ENCODE measurements around the gene GNG7.

The GNG7 gene

DNA sequence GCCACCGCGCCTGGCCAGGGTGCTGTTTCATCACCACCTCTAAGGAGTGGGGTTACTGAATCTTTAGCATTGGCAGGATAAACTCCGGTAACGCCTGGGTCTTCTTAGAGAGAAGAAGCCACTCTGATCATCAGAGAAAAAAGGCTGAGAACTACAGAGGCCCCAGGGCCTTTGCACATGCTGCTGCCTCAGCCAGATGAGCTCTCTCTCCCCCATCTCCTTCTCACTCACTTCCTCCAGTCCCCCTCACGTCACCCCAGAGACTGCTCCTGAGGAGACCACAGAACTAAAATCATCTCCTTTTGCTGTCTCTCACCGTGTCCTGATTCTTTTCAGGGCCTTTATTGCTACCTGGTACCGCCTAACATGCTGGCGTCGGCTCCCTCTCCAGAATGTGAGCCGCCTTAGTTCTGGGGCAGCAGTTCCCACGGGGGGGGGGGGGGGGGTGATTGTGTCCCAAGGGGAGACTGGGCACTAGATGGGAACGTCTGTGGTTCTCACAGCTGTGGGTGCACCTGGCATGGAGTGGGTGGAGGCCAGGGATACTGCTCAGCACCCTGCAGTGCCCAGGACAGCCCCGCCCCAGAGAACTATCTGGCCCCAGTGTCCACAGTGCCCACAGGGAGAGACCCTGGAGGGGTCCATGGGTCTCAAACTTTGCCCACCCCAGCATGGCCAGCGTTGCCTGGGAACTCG is 23.8 kb upstream of the GNG7 start:
- H3K27me3 ChIP-seq (ENCODE audit: control insufficient read depth, insufficient read depth, low read length), result no peaks in the 10 kb centered on the region; the same call in 1 of the 2 replicates
- H3K36me3 ChIP-seq (ENCODE audit: control insufficient read depth, insufficient read depth, low read length), result no peaks in the 10 kb centered on the region
- H3K9me3 ChIP-seq (ENCODE audit: control insufficient read depth, insufficient read depth, low read length), result no peaks in the 10 kb centered on the region
- H3K27ac ChIP-seq (ENCODE audit: low read depth, low read length), result no peak overlapping the region
- no peak overlapping the region for H3K4me3 ChIP-seq (ENCODE audit: low read depth, low read length)
- H3K9ac ChIP-seq (ENCODE audit: low read depth, low read length), result no peak overlapping the region
- no peaks in the 10 kb centered on the region for H3K4me1 ChIP-seq (ENCODE audit: control insufficient read depth, insufficient read depth, low read length)

DNA sequence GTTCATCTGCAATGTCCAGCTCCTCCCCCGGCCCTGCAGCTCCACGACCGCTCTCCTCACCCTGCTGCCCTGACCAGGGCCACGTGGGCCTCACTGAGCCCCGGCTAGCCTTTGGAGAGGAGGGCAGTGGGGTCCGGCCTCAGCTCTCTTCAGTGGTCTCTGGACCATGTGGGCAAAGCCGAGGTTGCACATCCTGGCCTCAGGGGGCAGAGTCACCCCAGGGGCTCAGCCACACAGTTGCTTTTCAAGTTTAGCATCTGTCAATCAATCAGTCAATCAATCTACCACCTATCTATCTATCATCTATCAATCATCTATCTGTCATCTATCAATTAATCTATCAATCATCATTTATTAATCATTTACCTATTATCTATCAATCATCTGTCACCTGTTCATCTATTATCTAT is 21.7 kb upstream of the GNG7 start:
- no peaks in the 10 kb centered on the region for H3K36me3 ChIP-seq (ENCODE audit: control insufficient read depth, insufficient read depth, low read length)
- no peak overlapping the region for H3K27ac ChIP-seq (ENCODE audit: low read depth, low read length)
- H3K9me3 ChIP-seq (ENCODE audit: control insufficient read depth, insufficient read depth, low read length), result no peaks in the 10 kb centered on the region
- H3K4me3 ChIP-seq (ENCODE audit: low read depth, low read length), result no peak overlapping the region
- no peaks in the 10 kb centered on the region; the same call in 1 of the 2 replicates for H3K27me3 ChIP-seq (ENCODE audit: control insufficient read depth, insufficient read depth, low read length)
- 0 out of 2 replicates have a peak, but pooled peaks cover 3% of the 10 kb centered on the region for H3K4me1 ChIP-seq (ENCODE audit: control insufficient read depth, insufficient read depth, low read length)
- H3K9ac ChIP-seq (ENCODE audit: low read depth, low read length), result no peak overlapping the region

DNA sequence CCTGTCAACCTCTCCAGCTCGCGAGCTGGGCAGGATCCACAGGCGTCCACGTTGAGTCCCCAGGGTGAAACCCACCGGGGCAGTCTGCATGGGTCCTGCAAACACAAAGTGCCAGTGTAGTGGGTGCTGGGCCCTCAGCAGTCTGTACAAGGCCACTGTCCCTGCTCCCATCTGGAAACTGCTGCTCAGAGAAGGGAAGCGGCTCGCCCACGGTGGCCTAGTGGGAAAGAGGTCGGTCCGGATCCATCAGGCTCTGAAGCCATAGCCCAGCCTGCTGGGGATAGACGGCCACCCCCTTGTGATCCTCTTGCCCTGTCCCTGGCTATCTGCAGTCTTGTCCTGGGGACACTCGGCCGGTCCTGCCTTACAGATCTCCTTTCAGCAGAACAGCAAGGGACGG is 21.3 kb upstream of the GNG7 start:
- Histone ChIP-seq H3K27me3 (ENCODE audit: control insufficient read depth, insufficient read depth, low read length) (no peaks in the 10 kb centered on the region; the same call in 1 of the 2 replicates), H3K4me1 (ENCODE audit: control insufficient read depth, insufficient read depth, low read length) (0 out of 2 replicates have a peak, but pooled peaks cover 3% of the 10 kb centered on the region), H3K9me3 (ENCODE audit: control insufficient read depth, insufficient read depth, low read length) (no peaks in the 10 kb centered on the region), H3K9ac (ENCODE audit: low read depth, low read length) (no peak overlapping the region), H3K4me3 (ENCODE audit: low read depth, low read length) (no peak overlapping the region), H3K36me3 (ENCODE audit: control insufficient read depth, insufficient read depth, low read length) (no peaks in the 10 kb centered on the region), H3K27ac (ENCODE audit: low read depth, low read length) (no peak overlapping the region)

DNA sequence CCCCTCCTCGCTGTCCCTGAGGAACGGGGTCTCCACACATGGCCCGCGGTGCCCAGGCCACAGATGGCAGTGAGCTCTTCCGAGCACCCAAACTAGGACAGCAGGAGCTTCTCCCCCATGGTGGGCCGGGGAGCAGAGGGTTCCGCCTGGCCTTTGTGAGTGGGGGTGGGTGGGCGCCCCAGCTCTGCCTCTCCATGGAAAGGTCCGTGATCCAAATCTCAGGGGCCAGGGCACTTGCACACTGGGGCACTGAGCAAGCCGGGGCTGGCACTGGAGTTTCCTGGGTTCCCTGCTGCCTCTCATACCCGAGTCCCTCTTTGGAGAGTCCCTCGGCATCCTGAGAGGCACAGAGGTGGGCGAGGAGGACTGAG is 20.8 kb upstream of the GNG7 start:
- Histone ChIP-seq H3K4me3 (ENCODE audit: low read depth, low read length) (no peak overlapping the region), H3K9me3 (ENCODE audit: control insufficient read depth, insufficient read depth, low read length) (no peaks in the 10 kb centered on the region), H3K27me3 (ENCODE audit: control insufficient read depth, insufficient read depth, low read length) (no peaks in the 10 kb centered on the region; the same call in 1 of the 2 replicates), H3K36me3 (ENCODE audit: control insufficient read depth, insufficient read depth, low read length) (no peaks in the 10 kb centered on the region), H3K9ac (ENCODE audit: low read depth, low read length) (no peak overlapping the region), H3K4me1 (ENCODE audit: control insufficient read depth, insufficient read depth, low read length) (0 out of 2 replicates have a peak, but pooled peaks cover 3% of the 10 kb centered on the region), H3K27ac (ENCODE audit: low read depth, low read length) (no peak overlapping the region)

DNA sequence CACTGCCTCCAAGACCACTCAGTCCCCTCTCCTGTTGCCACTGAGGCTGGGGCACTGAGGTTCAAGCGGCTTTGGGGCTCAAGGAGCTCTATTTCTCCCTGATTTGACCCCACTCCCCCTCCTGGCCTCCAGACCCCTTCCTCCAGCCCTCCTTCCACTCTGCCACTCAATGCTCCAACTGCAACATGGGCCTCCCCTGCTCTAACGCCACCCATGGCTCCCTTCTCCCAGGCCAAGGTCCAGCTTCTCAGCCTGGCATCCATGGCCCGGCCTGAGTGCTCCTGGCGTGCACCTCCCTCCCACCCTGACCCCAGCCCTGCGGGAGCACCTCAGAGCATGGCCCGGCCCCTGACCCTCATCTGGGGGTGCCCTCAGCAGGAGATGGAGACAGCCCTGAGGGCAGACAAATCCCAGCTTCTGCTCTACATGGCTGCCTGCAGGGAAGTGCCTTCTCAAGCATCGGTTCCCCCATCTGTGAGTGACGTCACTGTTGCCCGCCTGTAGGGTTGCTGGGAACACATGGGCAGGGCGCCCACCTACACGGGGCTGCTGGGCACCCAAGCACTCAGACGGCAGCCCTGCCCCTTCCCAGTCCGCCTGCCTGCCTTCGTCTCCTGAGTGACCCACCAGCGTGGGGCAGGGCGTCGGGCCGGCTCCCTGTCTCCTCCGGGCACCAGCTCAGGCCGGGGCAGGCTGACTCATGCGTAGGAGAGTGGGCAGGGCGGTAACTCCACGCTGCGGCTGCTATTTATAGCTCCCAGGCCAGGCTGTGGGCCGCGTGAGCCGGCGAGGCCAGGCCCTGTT is 20.2 kb upstream of the GNG7 start:
- Histone ChIP-seq H3K9ac (ENCODE audit: low read depth, low read length) (no peak overlapping the region), H3K9me3 (ENCODE audit: control insufficient read depth, insufficient read depth, low read length) (no peaks in the 10 kb centered on the region), H3K27ac (ENCODE audit: low read depth, low read length) (no peak overlapping the region), H3K27me3 (ENCODE audit: control insufficient read depth, insufficient read depth, low read length) (no peaks in the 10 kb centered on the region; the same call in 1 of the 2 replicates), H3K4me1 (ENCODE audit: control insufficient read depth, insufficient read depth, low read length) (0 out of 2 replicates have a peak, but pooled peaks cover 3% of the 10 kb centered on the region), H3K4me3 (ENCODE audit: low read depth, low read length) (no peak overlapping the region; the same call in 1 of the 2 replicates), H3K36me3 (ENCODE audit: control insufficient read depth, insufficient read depth, low read length) (no peaks in the 10 kb centered on the region)

DNA sequence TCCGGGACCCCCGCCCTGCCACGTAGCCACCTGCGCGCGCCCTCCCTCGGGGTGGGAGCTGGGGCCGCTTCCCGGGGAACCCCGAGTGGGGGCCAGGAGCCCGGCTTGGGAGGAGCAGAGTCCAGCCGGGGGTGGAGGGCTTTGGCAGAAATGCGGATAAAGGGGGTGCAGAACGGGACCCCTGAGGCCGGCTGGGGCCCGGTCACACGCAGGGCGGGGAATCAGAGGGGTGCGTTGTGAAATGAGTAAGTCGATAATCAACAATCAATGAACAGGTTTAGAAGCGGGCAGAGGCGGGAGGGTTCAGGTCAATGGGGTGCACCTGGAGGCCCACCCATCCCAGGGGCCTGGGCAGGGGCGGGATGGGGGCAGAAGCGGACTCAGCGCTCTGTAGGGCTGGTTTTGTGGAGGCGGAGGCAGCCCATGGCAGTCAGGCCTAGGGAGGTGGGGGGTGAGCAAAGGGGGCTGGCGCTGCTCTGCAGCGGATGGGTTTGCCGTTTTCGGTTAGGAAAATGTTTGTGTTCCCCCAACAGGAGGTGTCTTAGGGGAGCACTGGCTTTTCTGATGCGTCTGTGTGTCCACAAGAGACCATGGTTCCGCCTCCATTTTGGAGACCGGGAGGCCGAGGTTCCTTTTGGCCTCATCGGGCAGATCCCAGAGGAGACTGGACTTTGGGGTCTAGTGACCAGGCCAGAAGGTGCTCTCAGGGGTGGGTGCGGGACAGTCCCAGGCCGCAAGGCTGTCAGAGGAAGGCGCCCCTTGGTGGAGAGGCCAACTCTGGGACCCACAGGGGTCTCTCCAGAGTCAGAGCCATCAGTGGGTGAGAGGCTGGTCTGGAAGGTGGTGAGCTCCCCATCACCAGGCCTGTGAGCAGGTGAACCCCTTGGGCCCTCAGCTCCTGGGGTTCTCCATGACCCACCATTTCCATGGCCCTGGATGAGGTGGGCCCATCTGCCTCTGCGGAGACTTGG is 19.4 kb upstream of the GNG7 start:
- Histone ChIP-seq H3K36me3 (ENCODE audit: control insufficient read depth, insufficient read depth, low read length) (no peaks in the 10 kb centered on the region), H3K27ac (ENCODE audit: low read depth, low read length) (no peak overlapping the region), H3K4me3 (ENCODE audit: low read depth, low read length) (peak overlapping the region; percentile 60), H3K9ac (ENCODE audit: low read depth, low read length) (no peak overlapping the region), H3K27me3 (ENCODE audit: control insufficient read depth, insufficient read depth, low read length) (no peaks in the 10 kb centered on the region; the same call in 1 of the 2 replicates), H3K4me1 (ENCODE audit: control insufficient read depth, insufficient read depth, low read length) (0 out of 2 replicates have a peak, but pooled peaks cover 3% of the 10 kb centered on the region), H3K9me3 (ENCODE audit: control insufficient read depth, insufficient read depth, low read length) (no peaks in the 10 kb centered on the region)

DNA sequence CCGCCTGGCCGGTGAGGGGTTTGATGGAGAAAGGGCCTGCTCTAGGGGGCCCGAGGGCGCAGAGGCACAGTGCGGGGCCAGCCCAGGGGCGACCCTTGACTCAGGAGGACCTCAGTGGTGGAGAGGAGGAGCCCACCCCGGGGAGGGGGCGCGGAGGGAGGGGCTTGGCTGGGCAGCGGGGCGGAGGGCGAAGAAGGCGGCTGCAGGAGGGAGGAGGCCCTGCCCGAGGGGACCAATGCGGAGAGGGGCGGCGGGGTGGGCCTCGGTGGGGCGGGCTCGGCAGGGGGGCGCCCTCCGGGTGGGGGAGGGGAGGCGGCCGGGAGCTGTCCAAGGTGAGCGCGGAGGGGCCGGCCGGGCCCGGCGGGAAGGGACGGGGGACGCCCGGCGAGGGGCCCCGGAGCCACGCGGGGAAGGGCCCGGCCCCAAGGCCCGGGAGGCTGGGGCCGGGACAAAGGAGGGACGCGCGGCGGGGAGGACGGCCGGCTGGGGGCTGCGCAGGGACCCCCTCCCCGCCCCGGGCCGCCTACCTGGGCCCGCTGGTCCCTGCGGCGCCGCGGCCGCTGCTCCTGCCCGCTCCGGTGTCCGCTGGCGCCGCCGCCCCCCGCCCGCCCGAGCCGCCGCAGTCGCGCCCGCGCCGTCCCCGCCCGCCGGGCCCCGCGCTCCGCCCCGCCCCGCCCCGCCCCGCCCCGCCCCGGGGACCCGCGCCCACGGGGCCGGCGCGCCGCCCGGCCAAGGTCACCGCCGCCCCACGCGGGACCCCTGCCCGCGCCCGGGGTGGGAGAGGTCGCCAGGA is 18.5 kb upstream of the GNG7 start, which contains the start of gene DIRAS1:
TSS of gene DIRAS1 (minus strand) at position 596 of the 793 bp plus-strand sequence. CDS start 3,566 bp downstream, outside the sequence.
- no peaks in the 10 kb centered on the region for H3K36me3 ChIP-seq (ENCODE audit: control insufficient read depth, insufficient read depth, low read length)
- H3K9me3 ChIP-seq (ENCODE audit: control insufficient read depth, insufficient read depth, low read length), result no peaks in the 10 kb centered on the region
- H3K9ac ChIP-seq (ENCODE audit: low read depth, low read length), result no peak within 1 kb of the TSS
- peak within 1 kb of the TSS; percentile 63 for H3K4me3 ChIP-seq (ENCODE audit: low read depth, low read length)
- H3K27ac ChIP-seq (ENCODE audit: low read depth, low read length), result peak within 1 kb of the TSS; percentile 36
- 0 out of 2 replicates have a peak, but pooled peaks cover 3% of the 10 kb centered on the region for H3K4me1 ChIP-seq (ENCODE audit: control insufficient read depth, insufficient read depth, low read length)
- no peaks in the 10 kb centered on the region; the same call in 1 of the 2 replicates for H3K27me3 ChIP-seq (ENCODE audit: control insufficient read depth, insufficient read depth, low read length)

DNA sequence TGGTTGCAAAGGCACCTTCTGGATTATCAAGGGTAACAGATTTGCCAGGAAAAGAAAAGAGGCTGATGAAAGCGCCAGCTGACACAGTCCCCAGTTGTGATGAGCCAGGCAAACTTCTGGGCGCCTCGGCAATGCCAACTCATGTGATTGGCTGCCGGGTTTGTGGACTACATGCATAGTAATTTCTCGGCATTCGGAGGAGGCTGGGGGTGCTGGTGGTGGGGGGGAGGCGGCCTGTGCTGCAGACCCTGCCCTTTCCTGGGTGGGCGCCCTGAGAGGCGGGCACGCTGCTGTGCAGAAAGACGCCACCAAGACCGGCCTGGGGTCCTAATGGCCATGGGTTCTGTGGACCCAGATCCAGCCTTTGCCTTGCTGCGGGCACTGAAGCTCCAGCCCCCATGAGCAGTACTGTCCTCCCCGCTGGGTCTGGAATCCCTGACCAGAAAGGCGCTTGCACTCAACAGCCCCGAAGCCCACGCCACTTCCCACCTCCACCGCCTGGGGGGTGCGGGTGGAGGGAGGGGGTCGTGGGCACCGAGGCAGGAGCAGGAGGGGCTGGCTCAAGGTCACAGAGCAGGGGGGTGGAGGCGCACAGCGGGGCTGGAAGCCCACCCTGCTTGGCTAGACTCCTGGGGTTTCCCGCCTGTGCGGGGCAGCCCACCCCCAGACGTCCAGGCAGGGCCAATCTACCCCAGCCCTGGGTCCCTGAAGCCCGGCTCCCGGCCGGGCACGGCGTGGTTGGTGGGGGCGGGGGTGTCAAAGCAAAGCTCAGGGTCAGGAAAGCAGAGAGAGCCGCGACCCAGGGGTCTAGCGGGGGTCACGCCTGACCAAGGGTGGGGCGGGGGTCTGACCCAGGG is 17.7 kb upstream of the GNG7 start:
- H3K9me3 ChIP-seq (ENCODE audit: control insufficient read depth, insufficient read depth, low read length), result peaks cover 5% of the 10 kb centered on the region; the same call in 1 of the 2 replicates
- H3K4me3 ChIP-seq (ENCODE audit: low read depth, low read length), result peak overlapping the region; percentile 63
- no peak overlapping the region for H3K9ac ChIP-seq (ENCODE audit: low read depth, low read length)
- H3K36me3 ChIP-seq (ENCODE audit: control insufficient read depth, insufficient read depth, low read length), result no peaks in the 10 kb centered on the region
- 0 out of 2 replicates have a peak, but pooled peaks cover 3% of the 10 kb centered on the region for H3K4me1 ChIP-seq (ENCODE audit: control insufficient read depth, insufficient read depth, low read length)
- H3K27ac ChIP-seq (ENCODE audit: low read depth, low read length), result peak overlapping the region; percentile 36
- no peaks in the 10 kb centered on the region; the same call in 1 of the 2 replicates for H3K27me3 ChIP-seq (ENCODE audit: control insufficient read depth, insufficient read depth, low read length)

DNA sequence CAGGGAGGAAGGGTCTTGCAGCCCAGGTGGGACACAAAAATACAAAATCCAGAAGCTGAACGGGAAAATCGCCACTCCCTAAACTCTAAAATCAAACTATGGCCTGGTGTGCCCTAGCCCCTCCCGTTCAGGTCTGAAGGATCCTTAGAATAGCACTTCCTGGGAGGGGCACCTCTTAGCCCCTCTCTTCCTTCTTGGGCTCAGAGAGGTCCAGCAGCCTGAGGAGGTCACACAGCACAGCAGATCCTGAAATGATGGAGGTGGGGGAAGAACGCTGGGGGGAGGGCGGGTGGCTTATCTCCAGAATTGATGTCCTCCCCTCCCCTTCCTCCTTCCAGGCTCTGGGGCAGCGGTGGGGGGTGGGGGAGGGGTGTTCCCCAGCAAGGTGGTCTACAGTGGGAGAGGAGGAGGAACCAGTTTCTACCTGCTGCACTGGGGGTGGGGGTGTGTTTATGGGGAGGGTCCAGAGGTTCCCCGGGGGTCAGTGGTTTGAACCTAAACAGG is 16.8 kb upstream of the GNG7 start:
- 0 out of 2 replicates have a peak, but pooled peaks cover 3% of the 10 kb centered on the region for H3K4me1 ChIP-seq (ENCODE audit: control insufficient read depth, insufficient read depth, low read length)
- H3K36me3 ChIP-seq (ENCODE audit: control insufficient read depth, insufficient read depth, low read length), result no peaks in the 10 kb centered on the region
- peak overlapping the region; percentile 36 for H3K27ac ChIP-seq (ENCODE audit: low read depth, low read length)
- no peak overlapping the region for H3K9ac ChIP-seq (ENCODE audit: low read depth, low read length)
- peaks cover 7% of the 10 kb centered on the region; the same call in 1 of the 2 replicates for H3K9me3 ChIP-seq (ENCODE audit: control insufficient read depth, insufficient read depth, low read length)
- H3K4me3 ChIP-seq (ENCODE audit: low read depth, low read length), result no peak overlapping the region
- H3K27me3 ChIP-seq (ENCODE audit: control insufficient read depth, insufficient read depth, low read length), result no peaks in the 10 kb centered on the region; the same call in 1 of the 2 replicates

All from HUES48 (cell line).